ENCODE data around the gene HMX3.
A peak's percentile ranks its signal among the peaks of the same experiment; 100 is the strongest.

Gene HMX3

DNA sequence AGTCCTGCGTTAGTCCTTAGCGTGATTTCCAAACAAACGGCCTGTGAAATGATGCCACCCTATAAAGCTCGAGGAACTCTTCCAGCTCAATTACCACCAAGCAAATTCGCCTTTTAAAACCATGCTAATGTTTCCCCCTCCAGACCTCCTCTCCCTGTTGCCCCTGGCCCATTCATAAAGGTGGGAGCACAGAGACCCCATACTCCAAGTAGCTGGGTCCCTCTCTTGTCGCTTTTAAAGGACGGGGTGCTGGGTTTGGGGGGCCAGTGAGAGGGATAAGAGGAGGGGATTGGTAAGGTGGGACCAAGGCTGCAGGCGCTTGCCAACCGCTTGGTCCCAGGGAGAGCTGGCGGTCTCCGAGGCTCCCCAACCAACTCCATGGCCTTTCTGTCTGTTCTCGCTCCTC lies 13.4 kb downstream of the HMX3 start:
- no peaks in the 10 kb centered on the region for H3K9me3 ChIP-seq (ENCODE audit: control insufficient read depth, insufficient read depth, low read length)
- H3K9ac ChIP-seq (ENCODE audit: low read depth, low read length) = peak overlapping the region; percentile 26; the same call in 1 of the 2 replicates
- H3K36me3 ChIP-seq (ENCODE audit: insufficient read depth, low read length) = no peaks in the 10 kb centered on the region
- H3K4me1 ChIP-seq (ENCODE audit: insufficient read depth, low read length) = peaks cover 5% of the 10 kb centered on the region

DNA sequence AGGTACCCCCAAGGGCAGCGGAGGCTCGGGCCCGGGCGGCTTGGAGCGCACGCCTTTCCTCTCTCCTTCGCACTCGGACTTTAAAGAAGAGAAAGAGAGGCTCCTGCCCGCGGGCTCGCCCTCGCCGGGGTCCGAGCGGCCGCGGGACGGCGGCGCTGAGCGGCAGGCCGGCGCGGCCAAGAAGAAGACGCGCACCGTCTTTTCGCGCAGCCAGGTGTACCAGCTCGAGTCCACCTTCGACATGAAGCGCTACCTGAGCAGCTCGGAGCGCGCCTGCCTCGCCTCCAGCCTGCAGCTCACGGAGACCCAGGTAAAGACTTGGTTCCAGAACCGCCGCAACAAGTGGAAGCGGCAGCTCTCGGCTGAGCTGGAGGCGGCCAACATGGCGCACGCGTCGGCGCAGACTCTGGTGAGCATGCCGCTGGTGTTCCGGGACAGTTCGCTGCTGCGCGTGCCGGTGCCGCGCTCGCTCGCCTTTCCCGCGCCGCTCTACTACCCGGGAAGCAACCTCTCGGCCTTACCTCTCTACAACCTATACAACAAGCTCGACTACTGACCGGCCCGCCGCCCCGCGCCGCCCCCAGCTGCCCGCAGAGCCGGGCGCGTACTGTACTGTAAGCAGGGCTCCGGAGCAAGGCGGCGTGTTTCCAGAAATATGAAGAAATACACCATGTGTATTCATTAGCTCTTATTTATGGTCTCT lies 13.9 kb downstream of the HMX3 start:
- peak overlapping the region; percentile 26; the same call in 1 of the 2 replicates for H3K9ac ChIP-seq (ENCODE audit: low read depth, low read length)
- H3K36me3 ChIP-seq (ENCODE audit: insufficient read depth, low read length) = no peaks in the 10 kb centered on the region
- H3K4me1 ChIP-seq (ENCODE audit: insufficient read depth, low read length) = peaks cover 5% of the 10 kb centered on the region

DNA sequence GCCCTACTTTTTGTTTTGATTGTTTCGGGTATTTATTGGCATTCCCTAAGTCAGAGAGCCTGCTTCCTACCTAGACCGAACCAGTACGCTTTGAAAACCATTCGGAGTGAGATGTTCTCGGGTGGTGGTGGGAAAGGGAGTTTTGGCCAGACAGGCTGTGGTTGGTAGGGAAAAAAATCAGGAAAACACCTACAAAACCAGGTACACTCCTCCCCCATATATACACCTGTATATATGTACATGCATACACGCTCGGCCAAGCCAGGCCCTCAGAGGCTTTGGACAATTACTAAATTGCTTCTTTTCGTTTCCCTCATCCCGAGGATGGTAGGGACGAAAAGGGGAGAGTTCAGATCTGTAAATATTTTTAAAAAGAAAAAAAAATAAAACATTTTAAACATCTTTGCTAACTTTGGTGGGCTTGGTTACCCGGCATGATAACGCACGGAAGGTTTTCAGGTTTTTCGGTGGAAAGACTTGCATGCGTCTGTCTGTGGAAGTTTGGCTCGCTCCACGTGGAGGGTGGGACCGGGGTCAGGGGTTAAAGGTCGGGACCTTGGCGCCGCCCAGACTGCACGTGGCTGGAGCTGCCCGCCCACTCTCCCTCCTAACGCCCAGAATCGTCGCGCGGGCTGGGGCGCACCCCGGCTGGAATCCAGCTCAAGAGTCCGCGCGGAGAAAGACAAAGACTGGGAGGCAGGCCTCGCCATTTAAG lies 14.7 kb downstream of the HMX3 start:
- Histone ChIP-seq H3K9me3 (ENCODE audit: control insufficient read depth, insufficient read depth, low read length) (no peaks in the 10 kb centered on the region), H3K9ac (ENCODE audit: low read depth, low read length) (peak overlapping the region; percentile 46; the same call in 1 of the 2 replicates), H3K36me3 (ENCODE audit: insufficient read depth, low read length) (no peaks in the 10 kb centered on the region), H3K4me1 (ENCODE audit: insufficient read depth, low read length) (peaks cover 5% of the 10 kb centered on the region)

More for the DNA sequence above, 13.9 kb downstream of the HMX3 start:
- H3K9me3 ChIP-seq (ENCODE audit: control insufficient read depth, insufficient read depth, low read length) = no peaks in the 10 kb centered on the region

DNA sequence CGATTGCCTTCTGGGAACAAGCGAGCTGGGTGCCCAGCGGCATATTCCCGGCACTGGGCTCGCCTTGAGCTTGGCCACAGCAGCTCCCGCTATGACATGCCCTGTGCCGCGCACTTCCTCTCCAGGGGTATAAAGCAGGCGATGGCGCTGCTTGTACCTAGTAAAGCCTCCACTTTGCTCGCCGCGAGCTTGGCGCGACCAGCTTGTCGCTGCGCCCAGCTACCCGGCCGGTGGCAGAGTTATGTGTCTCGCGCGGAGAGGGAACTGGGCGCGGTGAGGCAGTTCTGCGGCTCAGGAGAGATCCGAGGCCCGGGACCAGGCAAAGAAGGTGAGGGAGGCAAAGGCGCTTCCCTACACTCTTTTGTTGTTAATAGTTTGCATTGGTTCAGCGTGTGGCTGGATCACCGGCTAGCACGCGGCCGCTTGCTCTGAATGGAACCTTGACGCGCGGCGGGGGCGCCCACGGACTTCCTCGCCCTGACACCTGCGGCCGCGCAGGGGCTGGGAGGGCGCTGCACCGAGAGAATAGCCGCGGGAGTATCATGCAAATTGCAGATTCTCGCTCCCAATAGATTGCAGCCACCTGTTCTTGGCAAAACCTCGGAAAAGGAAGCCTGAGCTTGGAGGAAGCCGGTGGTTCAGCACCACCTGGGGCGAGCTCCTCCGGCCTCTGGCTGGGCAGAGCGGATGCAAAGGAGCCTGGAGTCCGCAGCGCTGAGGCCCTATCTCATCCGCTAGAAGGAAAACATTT lies 15.4 kb downstream of the HMX3 start:
- Histone ChIP-seq H3K4me1 (ENCODE audit: insufficient read depth, low read length) (peaks cover 5% of the 10 kb centered on the region), H3K9ac (ENCODE audit: low read depth, low read length) (peak overlapping the region; percentile 46), H3K9me3 (ENCODE audit: control insufficient read depth, insufficient read depth, low read length) (no peaks in the 10 kb centered on the region), H3K36me3 (ENCODE audit: insufficient read depth, low read length) (peaks cover 4% of the 10 kb centered on the region)

DNA sequence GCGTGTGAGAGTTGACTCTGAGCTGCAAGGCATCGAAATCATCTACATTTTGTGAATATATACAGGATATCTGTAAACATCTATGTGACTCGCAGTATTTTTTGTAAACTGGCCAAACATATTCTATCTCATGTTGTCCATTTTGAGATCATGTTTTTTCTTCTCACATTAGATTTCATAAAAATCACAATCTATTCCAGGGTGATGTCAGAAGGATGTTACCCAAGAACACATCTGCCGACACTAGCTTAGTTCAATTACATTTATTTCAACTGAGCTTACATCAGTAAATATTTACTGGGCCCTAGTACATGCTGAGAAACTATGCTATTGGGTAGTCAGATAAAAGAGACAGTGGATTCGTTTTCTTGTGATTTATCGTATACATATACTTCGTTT lies 16.0 kb downstream of the HMX3 start:
- Histone ChIP-seq H3K9ac (ENCODE audit: low read depth, low read length) (peak overlapping the region; percentile 46; the same call in 1 of the 2 replicates), H3K36me3 (ENCODE audit: insufficient read depth, low read length) (peaks cover 8% of the 10 kb centered on the region), H3K9me3 (ENCODE audit: control insufficient read depth, insufficient read depth, low read length) (no peaks in the 10 kb centered on the region), H3K4me1 (ENCODE audit: insufficient read depth, low read length) (peaks cover 5% of the 10 kb centered on the region)

DNA sequence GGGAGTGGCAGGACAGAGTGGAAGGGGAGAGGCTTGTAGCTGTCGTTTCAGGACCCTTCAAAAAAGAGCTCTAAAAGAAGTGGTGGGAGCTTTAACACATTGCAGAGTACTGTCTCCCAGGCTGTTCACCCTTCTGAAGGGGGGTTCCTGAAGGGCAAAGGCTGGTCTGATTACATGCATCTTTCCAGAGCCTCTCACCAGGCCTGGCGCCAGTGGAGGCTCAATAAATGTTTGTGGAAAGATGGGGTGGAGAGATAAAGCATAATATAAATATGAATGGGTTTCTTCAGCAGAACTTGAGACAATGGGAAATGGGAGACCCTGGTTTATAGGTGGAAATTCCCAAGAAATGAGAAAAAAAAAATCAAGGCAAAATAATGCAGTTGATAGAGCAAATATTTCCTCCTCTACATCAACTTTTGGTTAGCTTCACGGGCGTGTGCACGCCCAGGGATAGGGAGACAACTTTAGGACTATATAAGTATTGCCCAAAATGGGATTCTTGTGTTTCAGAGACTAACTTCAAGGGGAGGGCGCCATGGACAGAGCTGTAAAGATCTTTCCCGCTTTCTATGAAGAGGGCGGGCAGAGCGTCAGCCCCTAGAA lies 17.8 kb downstream of the HMX3 start:
- H3K36me3 ChIP-seq (ENCODE audit: insufficient read depth, low read length) = peaks cover 8% of the 10 kb centered on the region
- H3K9ac ChIP-seq (ENCODE audit: low read depth, low read length) = no peak overlapping the region
- H3K9me3 ChIP-seq (ENCODE audit: control insufficient read depth, insufficient read depth, low read length) = no peaks in the 10 kb centered on the region
- peaks cover 5% of the 10 kb centered on the region for H3K4me1 ChIP-seq (ENCODE audit: insufficient read depth, low read length)

DNA sequence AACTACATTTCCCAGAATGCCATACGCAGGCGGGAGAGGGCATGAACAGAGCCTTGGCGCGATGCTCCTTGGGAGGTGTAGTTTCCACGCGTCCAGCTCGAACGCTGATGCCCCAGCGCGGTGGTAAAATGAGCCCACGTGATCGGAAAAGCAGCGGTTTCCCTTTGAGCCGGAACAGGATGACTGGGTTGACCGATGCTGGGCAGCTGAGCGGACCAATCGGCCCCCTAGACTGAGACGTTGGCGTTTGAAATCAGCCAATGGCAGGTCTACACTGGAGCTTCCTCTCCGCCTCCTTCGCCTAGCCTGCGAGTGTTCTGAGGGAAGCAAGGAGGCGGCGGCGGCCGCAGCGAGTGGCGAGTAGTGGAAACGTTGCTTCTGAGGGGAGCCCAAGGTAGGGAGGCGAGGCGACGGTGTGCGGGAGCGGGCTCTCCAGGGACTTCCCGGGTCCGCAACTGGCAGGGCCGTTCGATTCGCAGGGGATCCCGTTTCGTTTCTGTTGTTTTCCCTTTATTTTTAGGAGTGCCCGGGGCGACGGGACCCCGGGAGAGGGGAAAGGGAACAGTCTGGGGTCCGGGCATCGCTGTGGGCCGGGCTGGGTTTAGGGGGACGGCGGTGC lies 18.4 kb downstream of the HMX3 start, which contains the start of gene BUB3:
Gene BUB3 (plus strand): TSS at position 311 of the 619 bp plus-strand sequence. CDS start 516 bp downstream, outside the sequence.
- Histone ChIP-seq H3K36me3 (ENCODE audit: insufficient read depth, low read length) (peaks cover 8% of the 10 kb centered on the region), H3K9ac (ENCODE audit: low read depth, low read length) (peak within 1 kb of the TSS; percentile 73), H3K4me1 (ENCODE audit: insufficient read depth, low read length) (peaks cover 5% of the 10 kb centered on the region), H3K9me3 (ENCODE audit: control insufficient read depth, insufficient read depth, low read length) (no peaks in the 10 kb centered on the region)

DNA sequence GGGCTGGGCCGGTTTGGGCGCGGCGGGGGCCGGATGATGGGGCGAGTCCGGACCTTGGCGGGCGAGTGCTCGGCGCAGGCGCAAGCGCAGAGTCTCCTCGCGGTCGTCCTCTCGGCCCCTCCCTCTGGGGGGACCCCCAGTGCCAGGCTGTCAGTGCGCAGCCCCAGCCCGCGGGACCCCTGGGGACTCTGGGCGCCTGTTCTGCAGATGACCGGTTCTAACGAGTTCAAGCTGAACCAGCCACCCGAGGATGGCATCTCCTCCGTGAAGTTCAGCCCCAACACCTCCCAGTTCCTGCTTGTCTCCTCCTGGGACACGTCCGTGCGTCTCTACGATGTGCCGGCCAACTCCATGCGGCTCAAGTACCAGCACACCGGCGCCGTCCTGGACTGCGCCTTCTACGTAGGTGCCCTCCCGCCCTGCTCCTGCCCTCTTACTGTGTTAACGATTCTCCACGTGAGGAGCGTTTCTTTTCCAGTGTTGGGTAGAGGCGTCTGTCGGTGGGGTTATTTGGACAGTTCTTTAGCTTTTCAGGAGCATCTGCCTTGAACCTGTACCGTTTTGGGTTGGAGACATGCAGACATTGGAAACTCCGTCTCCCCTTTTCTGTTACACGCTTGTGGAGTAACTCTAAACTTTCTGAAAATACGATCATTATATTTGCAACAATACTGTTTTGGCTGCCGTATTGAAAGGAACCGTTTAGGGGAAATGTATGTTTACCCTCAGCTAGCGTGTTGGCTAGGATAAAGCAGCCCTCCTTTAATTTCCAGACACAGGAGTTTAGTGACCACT lies 19.1 kb downstream of the HMX3 start:
- H3K4me1 ChIP-seq (ENCODE audit: insufficient read depth, low read length) = peaks cover 5% of the 10 kb centered on the region
- no peaks in the 10 kb centered on the region for H3K9me3 ChIP-seq (ENCODE audit: control insufficient read depth, insufficient read depth, low read length)
- H3K9ac ChIP-seq (ENCODE audit: low read depth, low read length) = peak overlapping the region; percentile 73
- H3K36me3 ChIP-seq (ENCODE audit: insufficient read depth, low read length) = peaks cover 8% of the 10 kb centered on the region

DNA sequence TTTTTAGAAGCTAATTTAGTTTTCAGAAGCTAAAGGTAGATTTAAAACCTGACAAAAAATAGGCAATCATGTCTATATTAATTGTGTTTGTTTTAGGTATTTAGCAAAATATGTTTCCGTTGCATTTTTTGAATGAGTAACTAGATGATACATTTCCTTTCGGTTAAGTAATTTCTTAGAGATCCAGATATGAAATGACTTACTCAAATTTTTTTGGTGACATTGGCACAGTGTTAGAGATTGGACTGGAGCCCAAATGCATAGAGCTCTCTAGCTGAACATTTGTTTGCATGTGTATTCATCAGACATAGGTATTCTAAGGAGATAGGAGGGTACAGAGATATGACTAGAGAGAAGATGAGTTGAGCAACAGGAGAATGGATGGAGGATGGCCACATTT lies 20.3 kb downstream of the HMX3 start:
- Histone ChIP-seq H3K36me3 (ENCODE audit: insufficient read depth, low read length) (peaks cover 8% of the 10 kb centered on the region), H3K4me1 (ENCODE audit: insufficient read depth, low read length) (peaks cover 5% of the 10 kb centered on the region), H3K9ac (ENCODE audit: low read depth, low read length) (no peak overlapping the region), H3K9me3 (ENCODE audit: control insufficient read depth, insufficient read depth, low read length) (no peaks in the 10 kb centered on the region)

DNA sequence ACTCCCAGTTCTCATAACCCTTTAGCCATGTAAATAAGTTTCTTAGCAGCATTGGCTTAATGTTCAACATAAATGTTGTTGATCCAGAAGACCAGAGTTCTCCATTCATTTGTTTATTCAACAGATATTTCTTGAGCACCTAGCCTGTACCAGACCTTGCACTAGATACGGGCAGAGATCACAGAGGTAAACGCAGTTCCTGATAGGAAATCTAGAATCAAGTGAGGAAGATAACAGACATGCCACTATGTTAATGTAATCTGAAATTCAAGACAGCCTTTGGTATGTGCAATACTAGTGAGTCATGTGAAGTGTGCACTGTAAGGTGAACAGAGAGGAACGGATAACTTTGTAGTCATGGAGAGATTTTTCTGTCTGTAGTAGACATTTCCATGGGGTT lies 21.4 kb downstream of the HMX3 start:
- Histone ChIP-seq H3K36me3 (ENCODE audit: insufficient read depth, low read length) (peaks cover 15% of the 10 kb centered on the region), H3K4me1 (ENCODE audit: insufficient read depth, low read length) (no peaks in the 10 kb centered on the region; the same call in 1 of the 2 replicates)

DNA sequence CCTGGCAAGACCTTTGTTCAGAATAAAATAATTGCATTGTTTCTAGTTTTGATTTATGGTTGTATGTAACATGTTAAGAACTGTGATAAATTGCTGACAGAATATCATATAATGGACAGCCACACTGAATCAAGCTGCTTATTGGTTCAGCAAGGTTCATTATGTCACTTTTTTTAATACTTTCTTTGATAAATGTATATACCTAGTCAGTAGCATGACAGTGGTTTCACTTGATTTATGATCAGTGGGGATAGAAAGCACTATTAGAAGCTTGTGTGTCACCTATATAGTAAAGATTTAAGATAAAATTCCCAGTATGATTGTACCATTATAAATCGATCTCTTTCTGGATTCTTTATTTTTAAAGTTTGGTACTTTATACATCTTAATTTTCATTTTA lies 22.9 kb downstream of the HMX3 start:
- Histone ChIP-seq H3K4me1 (ENCODE audit: insufficient read depth, low read length) (no peaks in the 10 kb centered on the region; the same call in 1 of the 2 replicates), H3K36me3 (ENCODE audit: insufficient read depth, low read length) (peaks cover 27% of the 10 kb centered on the region), H3K9me3 (ENCODE audit: control insufficient read depth, insufficient read depth, low read length) (no peaks in the 10 kb centered on the region), H3K9ac (ENCODE audit: low read depth, low read length) (no peak overlapping the region)

More for the DNA sequence above, 21.4 kb downstream of the HMX3 start:
- Histone ChIP-seq H3K9ac (ENCODE audit: low read depth, low read length) (no peak overlapping the region), H3K9me3 (ENCODE audit: control insufficient read depth, insufficient read depth, low read length) (no peaks in the 10 kb centered on the region)

DNA sequence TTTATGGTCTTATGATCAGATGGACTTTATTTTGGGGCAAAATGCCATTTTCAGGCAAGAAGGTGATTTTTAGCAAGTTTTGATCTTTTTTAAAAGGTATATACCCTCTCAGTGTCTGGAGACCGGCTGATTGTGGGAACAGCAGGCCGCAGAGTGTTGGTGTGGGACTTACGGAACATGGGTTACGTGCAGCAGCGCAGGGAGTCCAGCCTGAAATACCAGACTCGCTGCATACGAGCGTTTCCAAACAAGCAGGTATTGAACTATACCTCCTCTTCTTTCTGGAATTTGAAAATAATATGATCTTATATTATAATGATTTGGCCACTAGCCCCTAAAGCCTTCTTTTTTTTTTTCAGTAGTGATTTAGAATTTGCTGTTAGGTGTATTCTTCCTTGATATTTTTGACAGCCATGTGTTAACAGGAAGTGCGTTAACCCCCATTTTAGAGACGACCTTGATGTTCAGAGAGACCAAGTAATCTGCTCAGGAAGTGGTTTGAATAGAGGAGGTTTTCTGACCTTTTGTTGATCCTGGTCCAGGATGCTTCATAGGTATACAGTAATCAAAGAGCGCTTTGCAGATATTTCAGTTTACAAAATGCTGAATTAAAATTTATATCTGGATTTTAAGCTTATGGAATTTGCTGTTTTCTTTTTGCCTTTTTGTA lies 24.7 kb downstream of the HMX3 start:
- peaks cover 33% of the 10 kb centered on the region for H3K36me3 ChIP-seq (ENCODE audit: insufficient read depth, low read length)
- H3K9ac ChIP-seq (ENCODE audit: low read depth, low read length) = no peak overlapping the region
- no peaks in the 10 kb centered on the region for H3K9me3 ChIP-seq (ENCODE audit: control insufficient read depth, insufficient read depth, low read length)
- H3K4me1 ChIP-seq (ENCODE audit: insufficient read depth, low read length) = no peaks in the 10 kb centered on the region; the same call in 1 of the 2 replicates

DNA sequence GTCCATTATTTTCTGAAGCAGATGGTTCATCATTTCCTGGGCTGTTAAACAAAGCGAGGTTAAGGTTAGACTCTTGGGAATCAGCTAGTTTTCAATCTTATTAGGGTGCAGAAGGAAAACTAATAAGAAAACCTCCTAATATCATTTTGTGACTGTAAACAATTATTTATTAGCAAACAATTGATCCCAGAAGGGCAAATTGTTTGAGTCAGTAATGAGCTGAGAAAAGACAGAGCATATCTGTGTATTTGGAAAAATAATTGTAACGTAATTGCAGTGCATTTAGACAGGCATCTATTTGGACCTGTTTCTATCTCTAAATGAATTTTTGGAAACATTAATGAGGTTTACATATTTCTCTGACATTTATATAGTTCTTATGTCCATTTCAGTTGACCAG lies 28.5 kb downstream of the HMX3 start:
- no peaks in the 10 kb centered on the region for H3K4me1 ChIP-seq (ENCODE audit: insufficient read depth, low read length)
- H3K9ac ChIP-seq (ENCODE audit: low read depth, low read length) = no peak overlapping the region
- peaks cover 32% of the 10 kb centered on the region for H3K36me3 ChIP-seq (ENCODE audit: insufficient read depth, low read length)
- no peaks in the 10 kb centered on the region for H3K9me3 ChIP-seq (ENCODE audit: control insufficient read depth, insufficient read depth, low read length)
